Esophagus mucosa (tissue), 1 donor: ENCODE data around the gene ANP32A. TPM values are rescaled to one million over a fixed set of nuclear protein-coding genes. Genes with fewer than 3 reads are reported as not detected.

Experiments
- ATAC-seq: fragments of 200-7000 bp; cut with Tn5 transposase; one replicate; pipeline ENCODE4 v1.9.1; 2020
- total RNA-seq: library from RNA; stranded (reverse); gene quantifications from one replicate; pipeline ENCODE4 v1.2.4, GENCODE V29; 2023
- donor health status: DM: yes; HTN: yes; CAD: no.

ANP32A gene
- total RNA-seq, 1 donor from 2014 or later, result 58.9 TPM

GRCh38 chr15:68797599-68798345 is 22.9 kb downstream of the ANP32A start:
- no peak for ATAC-seq

DNA sequence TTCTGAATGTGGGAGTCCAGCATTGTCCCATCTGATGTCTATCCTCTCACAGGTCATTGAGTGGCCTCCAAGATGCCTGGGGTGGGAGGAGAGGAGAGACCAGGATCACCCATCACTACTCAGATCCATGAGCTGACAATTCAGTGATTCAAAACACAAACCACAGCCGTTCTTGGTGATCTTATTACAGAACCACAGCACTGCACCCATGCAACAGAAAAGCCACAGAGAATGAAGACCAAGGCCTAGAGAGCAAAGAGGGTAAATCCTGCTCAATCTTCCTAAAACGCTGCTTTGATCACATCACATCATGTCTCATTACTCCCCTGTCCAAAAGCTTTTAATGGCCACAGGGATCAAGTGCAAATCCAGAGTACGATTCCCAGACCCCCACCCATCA is 23.5 kb downstream of the ANP32A start:
- no peak for ATAC-seq

- ATAC-seq, result no peak
Measured at GRCh38 chr15:68796576-68796975, 24.1 kb downstream of the ANP32A start.

GRCh38 chr15:68795298-68795848 is 25.3 kb downstream of the ANP32A start:
- peak; percentile 98 for ATAC-seq

GRCh38 chr15:68794863-68795262 is 25.8 kb downstream of the ANP32A start:
- no peak for ATAC-seq

GRCh38 chr15:68794307-68794706 is 26.4 kb downstream of the ANP32A start:
- no peak for ATAC-seq

- no peak for ATAC-seq
Measured at GRCh38 chr15:68793776-68794175, 26.9 kb downstream of the ANP32A start.

DNA sequence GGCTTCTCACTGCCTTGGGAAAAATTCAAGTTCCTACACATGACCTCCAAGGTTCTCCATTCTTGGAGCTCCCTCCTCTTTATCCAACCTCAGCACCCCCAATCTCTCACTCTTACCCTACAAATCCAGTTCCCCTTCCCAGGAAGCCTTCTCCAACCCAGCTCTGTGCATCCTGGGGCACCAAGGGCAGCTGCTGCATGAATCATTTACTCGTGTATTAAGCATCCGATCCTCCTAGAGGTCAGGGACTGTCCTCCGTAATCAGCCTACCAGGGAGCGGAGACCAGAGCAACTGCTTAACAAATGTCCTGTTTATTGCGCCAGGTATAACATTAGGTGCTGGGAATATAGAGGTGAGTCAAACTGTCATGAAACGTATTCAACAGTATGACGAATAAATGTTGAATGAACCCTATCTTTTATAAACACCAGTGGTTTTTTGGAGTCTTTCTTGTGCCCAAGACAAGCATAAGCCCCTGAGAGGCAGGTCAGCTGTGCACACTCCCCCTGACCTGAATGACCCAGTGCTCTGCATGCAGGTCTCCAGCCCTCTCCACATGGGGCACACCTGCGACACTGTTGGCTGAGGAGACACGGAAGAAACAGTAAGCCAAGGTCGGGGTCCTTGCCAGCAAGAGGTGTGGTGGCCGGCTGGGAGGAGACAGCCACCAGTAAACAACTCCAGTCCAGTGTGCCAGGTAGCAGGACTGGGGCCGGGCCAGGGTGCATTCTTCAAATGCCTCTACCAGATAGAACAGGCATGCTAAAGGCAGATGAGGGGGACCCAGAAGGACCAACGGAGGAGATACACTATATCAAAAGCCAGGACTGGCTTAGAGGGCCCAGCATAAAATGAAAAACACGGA is 27.6 kb downstream of the ANP32A start:
- no peak for ATAC-seq

DNA sequence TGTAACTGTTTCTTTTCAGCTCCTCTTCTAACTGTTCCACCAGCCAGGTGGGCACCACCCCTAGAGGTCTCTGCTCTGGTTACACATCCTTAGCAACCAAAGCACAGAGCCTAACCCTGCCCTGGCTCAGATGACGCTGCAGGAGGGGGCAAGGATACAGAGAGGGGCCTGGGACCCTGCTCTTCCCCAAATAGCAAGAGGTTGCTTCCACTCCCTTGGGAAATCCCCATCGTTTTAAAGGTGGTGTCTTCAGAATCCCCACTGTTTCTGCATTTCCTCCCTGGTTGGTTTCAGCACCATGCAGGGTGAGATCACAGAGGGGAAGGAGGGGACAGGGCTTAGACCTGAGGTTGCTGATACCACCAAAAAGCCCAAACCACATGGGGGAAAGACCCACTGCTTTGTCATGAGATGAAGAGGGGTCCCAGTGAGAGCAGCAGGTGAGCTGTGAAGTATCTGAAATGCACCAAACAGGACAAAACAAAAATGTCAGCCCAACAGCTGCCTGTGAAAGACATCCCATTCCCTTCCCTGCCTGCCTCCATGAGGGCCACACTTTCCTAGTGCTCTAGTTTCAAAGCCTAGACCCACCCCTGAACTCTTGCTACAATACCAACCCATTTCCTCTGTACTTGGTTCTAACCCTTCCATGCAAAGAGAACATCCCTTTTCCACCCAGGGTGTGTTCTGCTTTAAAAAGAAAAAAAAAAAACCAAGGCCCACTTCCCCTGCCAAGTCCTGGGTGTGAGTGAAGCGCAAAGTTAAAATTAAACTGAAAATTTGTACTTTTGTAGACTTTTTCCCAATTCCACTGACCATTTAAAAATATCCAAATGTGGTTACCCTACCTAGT is 29.0 kb downstream of the ANP32A start:
- ATAC-seq, result no peak

GRCh38 chr15:68790910-68791309 is 29.8 kb downstream of the ANP32A start:
- ATAC-seq, result no peak

GRCh38 chr15:68790242-68790575 is 30.5 kb downstream of the ANP32A start:
- ATAC-seq, result no peak

DNA sequence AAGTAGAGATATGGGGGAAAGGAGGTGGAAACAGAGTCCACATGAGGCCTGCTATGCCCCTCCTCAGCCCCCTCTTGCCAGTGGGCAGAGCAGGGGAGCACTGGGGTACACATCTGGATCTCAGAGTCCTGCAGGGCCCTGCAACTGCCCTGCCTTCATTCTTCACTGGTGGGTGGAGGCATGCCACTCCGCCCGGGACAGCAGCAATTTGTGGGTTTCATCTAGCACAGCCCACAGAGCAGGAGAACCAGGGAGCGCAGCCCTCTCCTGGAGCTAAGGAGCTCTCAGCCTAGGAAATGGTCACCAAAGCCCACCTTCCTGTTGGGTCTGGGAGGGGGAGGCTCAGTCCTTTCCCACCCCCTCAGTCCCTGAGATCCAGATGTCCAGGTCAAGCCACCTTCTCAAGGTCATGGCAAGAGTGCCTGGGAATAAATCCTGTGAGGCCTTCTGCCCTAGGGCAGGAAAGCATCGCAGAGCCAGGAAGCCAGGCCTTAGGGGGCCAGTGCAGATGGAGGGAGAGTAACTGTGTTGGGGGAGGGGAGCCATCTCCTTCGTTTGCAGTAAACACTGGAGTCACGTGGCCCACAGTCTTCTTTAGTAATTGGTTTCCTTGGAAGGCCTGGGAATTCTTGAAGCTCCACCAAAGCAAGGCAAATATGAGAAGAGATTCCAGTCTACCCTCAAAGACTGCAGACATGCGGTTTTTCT is 31.0 kb downstream of the ANP32A start:
- ATAC-seq, result no peak

DNA sequence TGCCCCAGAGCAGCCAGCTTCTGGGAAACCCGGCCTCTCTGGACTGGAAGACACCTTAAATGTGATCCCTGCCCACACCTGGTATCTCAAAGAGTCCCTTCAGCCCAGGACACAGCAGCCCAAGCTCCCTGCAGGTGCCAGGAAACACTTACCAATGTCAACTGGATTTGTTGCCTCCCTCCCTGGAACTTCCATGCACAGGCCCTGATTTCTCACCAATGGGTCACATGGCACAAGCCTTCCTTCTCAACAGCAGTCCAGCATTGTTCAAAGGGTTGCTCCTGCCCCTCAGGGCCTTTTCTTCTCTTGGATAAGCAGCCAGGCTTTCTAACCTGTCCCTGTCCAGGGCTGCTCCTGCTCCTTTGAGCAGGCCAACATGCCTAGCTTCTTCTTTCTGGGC is 31.6 kb downstream of the ANP32A start:
- ATAC-seq, result peak; percentile 22

GRCh38 chr15:68788264-68788624 is 32.5 kb downstream of the ANP32A start:
- no peak for ATAC-seq

GRCh38 chr15:68787609-68788263 is 33.0 kb downstream of the ANP32A start:
- peak; percentile 65 for ATAC-seq

DNA sequence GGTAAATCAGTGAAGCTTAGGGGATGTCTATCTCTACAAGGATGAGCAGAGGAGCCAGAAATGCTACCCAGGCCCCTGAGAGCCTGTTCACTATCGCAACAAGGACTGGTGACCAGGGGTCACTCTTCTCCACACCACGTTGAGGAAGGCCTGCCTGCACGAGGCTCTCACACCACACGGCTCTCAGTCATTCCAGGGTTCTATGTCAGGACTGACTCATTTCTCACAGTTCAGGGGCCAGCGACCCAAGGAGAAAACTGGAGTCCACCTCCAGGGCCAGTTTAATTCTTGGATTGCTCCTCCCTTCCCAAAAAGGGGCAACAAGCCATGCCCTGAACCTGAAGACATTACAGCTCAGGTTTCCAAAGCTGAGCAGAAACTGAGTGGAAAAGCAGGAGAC is 33.9 kb downstream of the ANP32A start:
- no peak for ATAC-seq

- ATAC-seq, result no peak
Measured at GRCh38 chr15:68785541-68785940, 35.2 kb downstream of the ANP32A start.

DNA sequence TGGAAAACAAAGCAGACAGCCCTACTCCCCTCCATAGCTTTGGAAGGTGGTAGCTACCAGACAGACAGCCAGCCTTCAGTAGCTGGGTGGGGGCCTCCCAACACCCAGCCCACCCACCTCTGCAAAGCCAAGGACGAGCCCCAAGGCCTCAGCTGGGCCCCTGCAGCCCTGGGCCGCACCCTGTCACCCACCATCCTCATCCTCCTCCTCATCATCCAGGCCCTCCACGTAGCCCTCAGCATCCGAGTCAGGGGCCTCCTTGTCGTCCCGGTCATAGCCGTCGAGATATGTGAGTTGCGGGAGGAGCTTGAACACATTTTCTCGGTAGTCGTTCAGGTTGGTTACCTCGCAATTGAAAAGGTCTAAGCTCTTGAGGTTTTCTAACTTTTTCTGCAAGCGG is 36.5 kb downstream of the ANP32A start:
- no peak for ATAC-seq

- peak; percentile 56 for ATAC-seq
Measured at GRCh38 chr15:68783226-68784058, 37.3 kb downstream of the ANP32A start.

DNA sequence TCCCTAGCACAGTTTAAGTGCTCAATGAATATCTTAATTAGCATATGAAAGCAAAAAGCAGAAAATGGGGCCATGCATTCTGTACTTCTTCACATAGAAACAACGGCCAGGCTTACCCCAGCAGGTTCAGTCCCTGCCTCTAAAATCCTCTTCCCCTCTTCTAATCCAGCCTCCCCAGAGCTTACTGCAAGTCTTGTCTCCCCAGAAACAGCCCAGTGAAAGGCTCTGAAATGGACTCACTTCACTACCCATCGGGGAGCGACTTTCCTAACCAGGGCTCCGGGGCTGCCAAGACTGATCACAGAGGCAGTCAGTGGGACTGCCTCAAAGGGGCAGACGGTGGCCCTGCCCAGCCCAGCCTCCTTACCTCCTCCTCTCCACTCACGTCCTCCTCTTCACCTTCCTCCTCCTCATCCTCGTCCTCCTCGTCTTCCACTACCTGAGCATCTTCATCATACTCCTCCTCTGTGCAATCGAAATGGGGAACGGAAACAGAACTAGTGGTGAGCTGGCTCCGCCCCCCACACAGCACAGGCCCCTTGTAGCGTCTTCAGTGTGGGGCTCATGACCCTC is 38.0 kb downstream of the ANP32A start:
- no peak for ATAC-seq
